Activated T-cell treated with anti-CD3 and anti-CD28 coated beads for 48 hours (primary cell): ENCODE results near the gene TRIM28.

Experiments used
- DNase-seq: peaks from one replicate; pipeline ENCODE4 v3.0.0-alpha.2; 2020; ENCODE audit warnings: low read depth

The TRIM28 gene

GRCh38 chr19:58549664-58550361 lies 5.9 kb downstream of the TRIM28 start:
- DNase-seq: no peak

- DNase-seq: no peak
Measured at GRCh38 chr19:58550362-58551122, 6.7 kb downstream of the TRIM28 start.

GRCh38 chr19:58551123-58551497 lies 7.2 kb downstream of the TRIM28 start:
- no peak for DNase-seq

GRCh38 chr19:58551577-58552471 lies 8.0 kb downstream of the TRIM28 start:
- DNase-seq: no peak

GRCh38 chr19:58552655-58553054 lies 8.8 kb downstream of the TRIM28 start:
- no peak for DNase-seq

DNA sequence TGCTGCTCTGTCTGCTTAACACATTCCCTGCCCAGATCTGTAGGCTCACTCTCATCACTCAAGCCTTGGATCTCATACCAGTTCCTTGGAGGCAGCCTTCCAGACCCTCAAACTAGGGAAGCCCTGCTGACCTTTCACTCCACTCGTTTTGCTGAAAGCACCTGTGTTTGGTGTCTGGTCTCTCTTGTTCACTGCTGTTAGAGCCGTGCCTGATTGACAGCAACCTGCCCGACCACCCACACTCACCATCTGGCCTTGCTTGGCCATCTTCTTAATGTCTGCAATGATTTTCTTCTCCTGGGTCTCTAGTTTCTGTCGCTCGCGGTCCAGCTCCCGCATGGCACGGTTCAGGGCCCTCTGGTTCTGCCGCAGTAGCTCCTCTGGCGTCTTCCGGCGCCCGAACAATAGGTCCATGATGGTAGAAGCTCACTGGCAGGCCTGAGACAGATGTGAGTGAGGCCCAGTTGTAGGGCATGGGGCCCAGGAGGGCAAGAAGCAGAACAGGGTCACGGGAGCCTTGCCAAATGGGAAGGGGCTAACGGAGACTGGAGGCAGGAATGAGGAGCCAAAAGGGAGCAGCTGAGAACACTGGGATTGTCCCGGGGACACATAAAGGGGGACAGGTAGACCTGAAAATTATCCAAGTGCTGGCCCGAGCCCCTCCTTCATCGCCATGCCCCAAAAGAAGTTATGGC lies 10.1 kb downstream of the TRIM28 start:
- DNase-seq: no peak

- DNase-seq: peak; percentile 98
Measured at GRCh38 chr19:58554494-58555368, 10.9 kb downstream of the TRIM28 start, which contains the start of gene CHMP2A. CHMP2A (minus strand) TSS chr19:58555105; CDS start chr19:58554212, 893 bp downstream.

- no peak for DNase-seq
Measured at GRCh38 chr19:58555369-58555885, 11.6 kb downstream of the TRIM28 start.

DNA sequence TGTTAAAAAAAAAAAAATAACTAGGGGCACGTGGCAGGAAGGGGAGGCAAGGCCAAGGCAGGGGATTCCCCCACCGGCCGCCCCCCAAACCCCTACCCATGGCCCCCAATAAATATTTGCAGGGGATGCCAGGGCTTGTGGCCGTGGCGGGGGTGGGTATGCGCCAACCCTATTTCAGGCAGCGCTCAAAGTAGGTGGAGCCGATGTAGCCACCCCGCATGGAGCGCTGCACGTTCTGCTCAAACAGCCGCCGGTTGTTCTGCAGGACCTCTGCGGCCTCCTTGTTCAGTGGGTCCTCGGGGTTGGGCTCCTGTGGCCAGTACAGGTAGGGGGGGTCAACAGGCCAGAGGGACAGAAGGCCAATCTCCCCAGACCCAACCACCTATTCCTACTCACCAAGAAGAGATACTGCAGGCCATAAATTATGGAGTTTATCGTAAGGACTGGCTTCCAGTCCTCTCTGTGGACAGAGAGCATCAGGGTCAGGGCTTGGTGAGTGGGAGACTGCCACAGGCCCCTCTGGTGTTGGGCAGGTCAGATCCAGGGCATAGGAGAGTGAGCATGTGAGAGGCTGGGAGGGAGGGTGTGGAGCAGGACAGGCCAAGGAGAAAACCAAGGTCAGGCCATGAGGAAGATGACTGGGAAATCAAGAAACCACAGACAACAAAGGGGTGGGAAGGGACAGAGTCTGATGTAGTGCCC lies 12.2 kb downstream of the TRIM28 start:
- no peak for DNase-seq

DNA sequence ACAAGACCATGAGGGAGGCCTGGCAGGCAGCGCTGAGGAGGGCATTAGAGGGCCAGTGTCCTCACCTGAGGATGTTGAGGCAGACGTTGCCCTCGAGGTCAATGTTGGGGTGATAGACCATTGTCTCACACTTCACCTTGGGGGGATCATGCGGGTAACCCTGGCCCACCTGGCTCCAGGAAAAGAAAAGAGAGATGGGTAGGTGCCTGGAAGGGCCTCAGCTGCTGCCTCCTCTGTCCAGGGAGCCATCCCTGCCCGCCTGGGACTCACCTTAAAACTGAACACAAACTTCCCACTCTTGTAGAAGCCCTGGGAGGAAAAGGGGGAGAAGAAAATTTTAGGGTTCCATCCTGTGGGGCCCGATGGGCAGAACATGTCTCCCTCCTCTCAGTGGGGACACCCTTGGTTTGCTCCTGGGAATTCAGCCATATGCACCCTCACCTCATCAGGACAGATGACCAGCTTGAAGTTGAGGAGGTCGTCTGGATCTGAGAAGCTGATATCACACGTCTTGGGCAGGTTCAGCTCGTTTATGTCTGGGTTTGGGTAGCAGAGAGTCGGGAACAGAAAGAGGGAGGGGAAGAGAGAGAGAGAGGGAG lies 12.9 kb downstream of the TRIM28 start:
- DNase-seq: no peak

DNA sequence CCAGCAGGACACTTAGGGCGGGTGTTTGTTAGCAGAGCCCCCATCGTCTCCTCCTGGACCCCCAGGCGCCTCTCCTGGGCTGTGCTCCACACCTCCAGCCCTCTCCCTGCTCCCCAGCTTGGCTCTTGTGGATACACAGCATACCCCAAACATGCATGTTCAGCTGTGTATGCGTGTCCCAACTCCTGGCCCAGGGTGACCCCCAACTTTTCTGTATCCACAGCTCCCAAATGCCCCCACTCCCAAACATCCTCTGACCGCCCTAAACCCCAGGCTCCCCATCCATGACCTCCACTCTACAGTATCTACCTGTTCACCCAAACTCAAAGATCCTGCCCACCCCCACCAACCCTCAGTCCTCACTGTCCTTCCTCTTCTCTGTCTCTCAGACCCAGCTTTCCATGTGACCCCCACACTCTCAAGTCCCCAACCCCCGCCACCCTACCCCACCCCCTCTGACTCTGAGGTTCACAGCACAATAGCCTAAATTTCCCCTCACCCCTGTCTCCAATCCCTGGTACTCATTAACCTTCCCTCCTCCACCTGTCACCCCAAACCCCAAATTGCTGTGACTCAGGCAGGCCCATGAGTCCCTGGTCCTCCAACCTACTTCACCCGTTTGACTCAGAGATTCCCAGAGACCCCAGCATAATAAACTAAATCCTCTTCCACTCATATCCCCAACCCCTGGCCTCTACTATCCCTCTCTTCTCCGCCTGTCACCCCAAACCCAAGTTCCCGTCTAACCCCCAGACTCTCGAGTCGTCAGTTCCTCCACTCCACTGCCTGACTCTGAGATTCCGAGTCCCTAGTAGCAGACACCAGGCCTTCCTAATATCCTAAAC lies 13.6 kb downstream of the TRIM28 start:
- no peak for DNase-seq

- DNase-seq: no peak
Measured at GRCh38 chr19:58558066-58558622, 14.3 kb downstream of the TRIM28 start, which contains the start of gene UBE2M. UBE2M (minus strand) TSS chr19:58558611; CDS start chr19:58558381, 230 bp downstream.

GRCh38 chr19:58558623-58559274 lies 14.9 kb downstream of the TRIM28 start:
- peak; percentile 100 for DNase-seq

GRCh38 chr19:58559275-58560006 lies 15.6 kb downstream of the TRIM28 start:
- DNase-seq: peak; percentile 82

GRCh38 chr19:58560007-58560887 lies 16.4 kb downstream of the TRIM28 start:
- no peak for DNase-seq

GRCh38 chr19:58560921-58561320 lies 17.1 kb downstream of the TRIM28 start:
- no peak for DNase-seq
